Measurements from ENCODE around the gene TOX2.

TOX2 gene

DNA sequence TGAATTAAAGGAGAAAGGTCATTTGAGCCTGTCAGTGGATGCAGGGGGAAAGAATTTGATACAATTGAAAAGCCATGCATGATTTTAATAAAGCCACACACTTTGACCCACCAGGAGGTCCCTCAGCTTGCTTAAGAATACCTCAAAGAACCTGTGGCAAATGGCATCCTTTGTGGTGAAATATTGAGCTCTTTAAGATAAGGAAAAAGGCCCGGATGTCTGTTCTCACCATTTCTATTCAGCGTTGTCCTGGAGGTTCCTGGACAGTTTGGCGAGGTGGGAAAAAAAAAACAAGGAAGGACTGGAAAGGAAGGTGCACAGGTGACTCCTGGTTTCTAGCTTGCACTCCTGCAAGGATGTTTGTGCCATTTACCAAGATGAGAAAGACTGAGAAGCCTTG is 91.0 kb downstream of the TOX2 start:
- no peak for DNase-seq

- no peak for DNase-seq
Measured at GRCh38 chr20:44006126-44006525, 91.5 kb downstream of the TOX2 start.

DNA sequence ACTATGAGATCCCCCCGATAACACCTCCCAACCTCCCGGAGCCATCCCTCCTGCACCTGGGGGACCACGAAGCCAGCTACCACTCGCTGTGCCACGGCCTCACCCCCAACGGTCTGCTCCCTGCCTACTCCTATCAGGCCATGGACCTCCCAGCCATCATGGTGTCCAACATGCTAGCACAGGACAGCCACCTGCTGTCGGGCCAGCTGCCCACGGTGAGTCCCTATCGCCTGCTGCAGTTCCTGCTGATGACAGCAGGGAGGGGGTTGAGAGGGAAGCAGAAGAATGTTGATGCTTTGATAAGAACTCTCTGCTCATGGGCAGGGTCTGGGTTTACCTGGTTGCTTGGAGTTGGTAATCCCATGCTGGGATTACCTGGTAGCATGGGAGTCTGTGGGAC is 91.9 kb downstream of the TOX2 start:
- DNase-seq = no peak

DNA sequence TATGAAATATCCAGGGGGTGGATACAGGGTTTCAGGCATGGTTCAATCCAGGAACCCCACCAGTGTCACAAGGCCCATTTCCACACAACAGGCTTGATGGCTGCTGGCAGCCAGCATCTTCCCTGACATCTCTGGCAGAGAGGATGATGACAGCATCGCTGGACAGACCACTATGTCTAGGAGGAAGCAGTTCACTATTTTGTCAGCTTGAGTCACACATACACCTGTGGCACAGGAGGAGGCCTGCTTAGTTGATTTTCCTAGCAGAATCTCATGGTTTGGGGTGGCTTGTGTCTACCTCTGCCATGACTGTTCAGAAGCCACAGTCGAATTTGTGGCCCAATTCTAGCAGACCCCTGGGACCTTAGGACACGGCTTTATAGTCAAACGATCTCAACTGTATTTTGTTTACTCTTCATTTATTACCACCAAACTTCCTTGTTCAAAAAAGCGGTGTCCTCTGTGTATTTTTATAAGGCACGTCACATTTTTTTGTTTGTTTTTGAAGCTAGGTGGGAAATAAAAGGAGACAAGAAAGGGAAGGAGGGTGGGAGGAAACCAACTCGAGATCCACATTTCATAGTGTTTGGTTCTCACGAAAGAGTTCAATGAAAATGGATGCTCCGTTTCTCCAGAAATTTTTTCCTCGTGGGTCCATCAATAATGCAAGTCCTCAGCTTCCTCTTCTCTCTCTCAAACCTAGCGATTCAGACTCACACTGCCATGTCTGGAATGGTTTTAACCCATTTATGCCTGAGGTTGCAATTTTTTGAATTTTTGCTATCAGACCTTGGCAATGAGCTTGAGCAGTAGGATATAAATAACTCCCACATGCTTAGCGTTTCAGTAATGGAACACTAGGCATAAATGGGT is 94.4 kb downstream of the TOX2 start:
- DNase-seq = no peak

- DNase-seq = no peak
Measured at GRCh38 chr20:44009679-44009992, 95.0 kb downstream of the TOX2 start.

GRCh38 chr20:44010162-44010704 is 95.6 kb downstream of the TOX2 start:
- DNase-seq = no peak

DNA sequence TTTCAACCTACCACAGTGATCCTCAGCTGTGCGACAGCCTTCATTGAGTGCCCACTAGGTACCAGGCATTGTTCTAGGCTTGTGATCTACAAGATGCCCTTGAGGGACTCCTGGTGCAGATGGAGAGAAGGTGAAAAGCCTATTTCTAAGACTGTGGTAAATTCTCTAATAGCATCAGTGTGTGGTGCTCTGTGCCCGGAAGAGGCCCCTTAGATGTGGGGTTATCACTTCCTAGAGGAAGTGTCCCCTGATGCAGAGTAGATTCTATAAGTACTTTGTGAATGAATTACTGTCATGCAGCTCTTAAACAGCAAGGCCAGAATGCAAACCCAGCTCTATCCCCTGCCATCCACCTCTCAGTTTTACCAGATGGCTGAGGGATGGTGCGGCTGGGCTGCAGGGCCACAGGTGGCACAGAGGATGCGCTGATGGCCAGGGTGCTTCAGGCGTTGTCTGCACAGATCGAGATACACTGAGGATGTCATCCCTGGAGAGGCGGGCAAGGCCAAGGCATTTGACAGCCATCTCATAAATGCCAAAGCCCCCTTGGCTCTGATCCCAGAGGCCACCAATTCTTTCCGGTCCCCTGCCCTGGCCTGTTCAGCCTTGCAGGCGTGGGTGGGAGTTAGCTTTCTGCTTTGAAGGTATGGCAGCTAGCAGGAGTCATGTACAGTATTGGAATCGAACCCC is 96.7 kb downstream of the TOX2 start:
- peak; percentile 18 for DNase-seq

DNA sequence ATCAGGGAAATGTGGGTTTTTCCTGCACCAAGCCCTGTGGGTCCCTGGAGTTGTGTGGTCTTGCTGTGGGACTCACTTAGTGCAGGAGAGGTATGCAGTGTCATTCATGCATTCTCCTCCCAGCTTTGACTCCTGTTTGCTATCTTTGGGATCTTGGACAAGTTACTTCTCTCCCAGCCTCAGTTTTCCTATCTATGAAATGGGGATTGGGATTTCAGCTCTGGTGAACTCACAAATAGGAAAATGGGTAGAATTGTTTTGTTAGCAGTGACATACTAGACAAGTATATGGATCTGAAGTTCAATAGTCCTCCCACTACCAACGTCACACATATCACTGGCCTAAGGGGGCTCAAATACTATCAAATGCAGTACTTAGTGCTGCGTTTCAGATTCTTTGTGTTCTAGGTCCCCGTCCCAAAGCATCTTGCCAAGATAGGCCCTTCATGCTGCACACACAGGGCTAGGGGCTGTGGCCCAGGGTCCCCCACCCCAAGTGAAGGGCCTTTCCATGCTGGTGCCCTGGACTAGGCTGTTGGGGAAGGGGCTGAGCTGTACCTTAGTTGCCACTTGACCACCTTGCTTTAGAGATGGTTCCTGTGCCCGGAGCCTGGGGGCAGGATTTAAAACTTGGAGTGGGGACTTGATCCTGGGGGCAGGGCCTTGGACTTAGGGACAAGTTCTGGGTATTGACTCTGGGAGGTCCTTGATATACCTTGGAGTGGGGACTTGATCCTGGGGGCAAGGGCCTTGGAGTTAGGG is 98.0 kb downstream of the TOX2 start:
- no peak for DNase-seq

- DNase-seq = no peak
Measured at GRCh38 chr20:44014807-44015732, 100.4 kb downstream of the TOX2 start.

DNA sequence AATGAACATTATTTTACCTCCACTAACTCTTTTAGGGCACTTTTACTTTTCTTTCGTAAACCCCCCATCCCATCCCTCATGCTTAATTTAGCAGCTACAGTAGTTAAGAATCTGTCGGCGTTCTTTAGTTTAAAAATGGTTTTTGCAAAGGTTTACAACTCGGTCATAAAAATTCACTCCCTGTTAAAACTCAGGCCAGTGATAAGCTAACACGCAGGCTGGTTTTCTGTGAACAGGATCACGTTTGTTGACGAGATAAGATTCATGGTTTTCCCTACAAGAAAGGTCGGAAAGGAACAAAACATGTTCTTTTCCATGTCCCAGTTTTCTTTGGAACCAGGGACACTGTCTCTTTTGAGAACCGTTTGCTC is 101.1 kb downstream of the TOX2 start:
- no peak for DNase-seq

DNA sequence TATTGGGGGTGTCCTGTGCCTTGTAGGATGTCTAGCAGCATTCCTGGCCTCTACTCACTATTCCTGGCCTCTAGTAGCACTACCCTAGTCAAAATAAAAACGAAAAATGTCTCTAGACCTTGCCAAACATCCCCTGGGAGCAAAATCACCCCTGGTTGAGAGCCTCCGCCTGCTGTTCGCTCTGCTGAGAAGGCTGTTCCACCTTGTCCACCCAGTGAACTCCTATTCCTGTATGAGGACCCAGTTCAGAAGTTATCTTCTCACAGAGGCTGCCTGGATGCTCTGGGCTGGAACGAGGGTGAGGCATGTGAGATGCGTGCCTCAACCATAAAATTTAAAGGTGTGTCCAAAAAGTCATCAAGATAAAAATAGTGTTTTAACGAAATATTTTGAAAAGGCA is 101.9 kb downstream of the TOX2 start:
- no peak for DNase-seq

DNA sequence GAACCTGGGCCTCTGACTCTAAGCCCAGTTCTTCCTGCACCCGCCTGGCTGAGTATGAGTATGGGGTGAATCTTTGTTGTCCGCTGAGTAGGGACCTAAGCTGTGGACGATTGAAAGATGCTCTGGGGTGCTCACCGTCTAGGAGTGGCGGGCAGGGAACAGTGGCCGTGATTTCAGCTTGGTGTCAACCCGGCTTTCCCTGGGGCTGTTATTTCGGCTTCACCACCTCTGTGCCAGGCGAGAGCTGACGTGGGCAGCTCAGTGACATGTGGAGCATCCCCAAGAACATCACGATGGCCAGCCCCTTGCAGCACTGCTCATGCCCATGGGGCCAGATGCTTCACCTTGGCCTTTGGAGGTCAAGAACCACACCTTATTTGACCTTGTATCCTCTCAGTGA is 102.6 kb downstream of the TOX2 start:
- no peak for DNase-seq

- no peak for DNase-seq
Measured at GRCh38 chr20:44017905-44018258, 103.2 kb downstream of the TOX2 start.

GRCh38 chr20:44018259-44018941 is 103.7 kb downstream of the TOX2 start:
- DNase-seq = peak; percentile 96

GRCh38 chr20:44018942-44019637 is 104.4 kb downstream of the TOX2 start:
- no peak for DNase-seq

- no peak for DNase-seq
Measured at GRCh38 chr20:44019638-44020335, 105.1 kb downstream of the TOX2 start.

DNA sequence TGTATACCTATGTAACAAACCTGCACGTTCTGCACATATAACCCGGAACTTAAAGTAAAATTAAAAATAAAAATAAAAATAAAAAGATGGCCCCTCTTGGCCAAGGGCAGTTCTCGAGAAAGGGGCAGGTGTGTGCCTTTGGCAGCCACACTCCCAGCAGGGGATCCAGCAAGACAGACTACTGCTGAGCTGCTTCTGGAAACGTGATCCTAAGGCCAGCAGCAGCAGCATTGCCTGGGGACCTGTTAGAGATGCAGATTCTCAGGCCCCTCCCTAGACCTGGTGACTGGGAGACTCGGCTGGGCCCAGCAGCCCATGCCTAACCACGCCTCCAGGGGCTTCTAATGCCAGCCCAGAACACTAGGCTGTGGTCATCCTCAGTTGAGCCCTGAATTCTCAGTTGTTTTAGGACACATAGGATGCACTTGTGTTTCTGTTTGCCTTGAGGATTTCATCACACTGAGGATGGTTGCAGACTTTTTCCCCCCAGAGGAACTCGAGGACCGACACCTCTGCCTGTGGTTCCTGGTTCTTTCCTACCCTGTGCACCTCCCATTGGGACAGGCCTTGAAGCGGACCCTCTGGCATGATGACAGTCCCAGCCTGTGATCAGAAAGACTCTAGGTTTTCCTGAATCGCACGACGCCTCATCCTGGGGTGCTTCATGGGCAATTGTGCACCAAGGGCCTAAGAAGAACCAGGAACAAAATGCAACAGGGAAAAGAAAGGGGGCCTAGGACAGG is 105.9 kb downstream of the TOX2 start:
- DNase-seq = no peak

- DNase-seq = no peak
Measured at GRCh38 chr20:44021186-44021585, 106.5 kb downstream of the TOX2 start.

DNA sequence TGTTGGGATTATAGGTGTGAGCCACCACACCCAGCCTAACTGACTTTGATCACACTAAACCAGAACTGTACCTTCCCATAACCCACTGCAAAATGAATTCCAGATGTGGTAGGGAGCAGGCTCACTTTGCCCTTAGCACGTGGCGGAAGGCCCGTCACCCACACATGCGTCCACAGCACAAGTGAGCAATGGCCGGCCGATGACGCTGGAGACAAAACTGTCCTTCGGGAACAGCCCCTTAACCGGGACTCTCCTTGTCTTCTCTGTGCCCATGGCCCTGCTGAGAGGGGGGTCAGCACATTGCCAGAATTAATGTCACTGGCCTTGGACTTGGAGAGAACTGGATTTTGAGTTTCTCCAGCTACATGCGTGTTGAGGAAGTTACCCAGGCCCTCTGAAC is 107.2 kb downstream of the TOX2 start:
- no peak for DNase-seq

DNA sequence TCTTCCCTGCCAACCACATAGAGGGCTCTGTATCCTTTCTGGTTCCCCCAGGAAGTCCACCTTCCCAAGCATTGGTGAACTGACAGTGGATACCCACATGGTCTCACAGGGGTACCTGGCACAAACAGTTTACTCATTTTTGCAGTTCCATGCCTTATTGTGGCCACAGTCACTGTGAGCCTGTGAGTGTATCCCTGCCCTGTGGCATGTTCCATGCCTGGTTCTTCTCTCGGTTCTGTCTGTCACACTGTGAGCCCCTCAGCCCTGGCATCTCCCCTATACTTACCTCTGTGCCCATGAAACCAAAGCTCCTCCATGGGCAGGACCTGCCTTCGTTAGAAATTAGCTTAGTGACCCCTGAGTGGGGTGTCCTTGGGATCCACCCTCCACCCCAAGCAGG is 107.8 kb downstream of the TOX2 start:
- DNase-seq = no peak
